K562 (cell line): ENCODE results near the gene SLC7A14. TPM values are rescaled to one million over a fixed set of nuclear protein-coding genes. Genes with fewer than 3 reads are reported as not detected.

ENCODE experiments used
- ARID4B ChIP-seq: sonication (generic); formaldehyde crosslinking; IDR thresholded peaks from 2 replicates; pipeline ENCODE4 v1.8.0; 2022; ENCODE audit warnings: mild to moderate bottlenecking, missing genetic modification reagents
- ARNT ChIP-seq, 2 experiments: fragments of 450-650 bp; IDR thresholded peaks; 2 replicates each; pipeline ENCODE4 v1.6.1; 2016; ENCODE audit warnings: mild to moderate bottlenecking in 1 of 2
- E4F1 ChIP-seq: fragments of 250-450 bp; sonication (Bioruptor Pico); IDR thresholded peaks from 2 replicates; pipeline ENCODE4 v1.5.0; 2021; ENCODE audit warnings: mild to moderate bottlenecking, borderline replicate concordance
- FOSL1 ChIP-seq: fragments of 200-800 bp; sonication (Bioruptor generic); conservative IDR thresholded peaks from 2 replicates; pipeline ENCODE4 v1.6.1; 2016; ENCODE audit warnings: missing genetic modification characterization, missing compliant biosample characterization
- GATA2 ChIP-seq: sonication (generic); formaldehyde crosslinking; IDR thresholded peaks from 2 replicates; pipeline ENCODE4 v1.4.0; 2020; ENCODE audit warnings: mild to moderate bottlenecking, missing genetic modification reagents
- HDAC3 ChIP-seq: fragments of 450-650 bp; IDR thresholded peaks from 2 replicates; pipeline ENCODE4 v1.6.1; 2018; ENCODE audit warnings: borderline replicate concordance, mild to moderate bottlenecking, moderate library complexity; ENCODE audit not compliant: partially characterized antibody
- HES1 ChIP-seq: fragments of 450-650 bp; IDR thresholded peaks from 2 replicates; pipeline ENCODE4 v1.6.1; 2016; ENCODE audit warnings: low read depth, mild to moderate bottlenecking, moderate library complexity
- JUND ChIP-seq, 2 experiments: IDR thresholded peaks; 2 replicates in 1 of 2; 3 replicates in 1 of 2; pipeline ENCODE4 v1.6.1; 2011; ENCODE audit warnings: borderline replicate concordance in 2 of 2, low read depth in 2 of 2, low read length in 2 of 2, improper control_type of control experiment in 1 of 2, missing biosample characterization in 1 of 2, missing genetic modification characterization in 1 of 2, missing genetic modification reagents in 1 of 2
- KDM2B ChIP-seq: fragments of 250-450 bp; sonication (Bioruptor Pico); IDR thresholded peaks from 2 replicates; pipeline ENCODE4 v1.8.0; 2021; ENCODE audit warnings: mild to moderate bottlenecking, moderate library complexity
- MCM5 ChIP-seq: fragments of 450-650 bp; IDR thresholded peaks from 2 replicates; pipeline ENCODE4 v1.6.1; 2016; ENCODE audit warnings: low read depth
- MYC ChIP-seq, 2 experiments: fragments of 250-450 bp in 1 of 2; sonication (Bioruptor Pico) in 1 of 2; IDR thresholded peaks; 2 replicates each; pipeline versions ENCODE4 v1.5.1 to v1.6.1; 2012 to 2021; ENCODE audit warnings: low read depth in 2 of 2, borderline replicate concordance in 1 of 2, improper control_type of control experiment in 1 of 2, low read length in 1 of 2, mild to moderate bottlenecking in 1 of 2, moderate library complexity in 1 of 2
- MYNN ChIP-seq, 2 experiments: sonication (generic); formaldehyde crosslinking in 1 of 2; IDR thresholded peaks; 2 replicates each; pipeline versions ENCODE4 v1.5.0 to v1.6.1; 2016 to 2020; ENCODE audit warnings: antibody characterized with exemption in 1 of 2, missing genetic modification reagents in 1 of 2
- NFATC3 ChIP-seq: fragments of 450-650 bp; IDR thresholded peaks from 2 replicates; pipeline ENCODE4 v1.6.1; 2017; ENCODE audit warnings: mild to moderate bottlenecking
- PKNOX1 ChIP-seq: fragments of 450-650 bp; IDR thresholded peaks from 2 replicates; pipeline ENCODE4 v1.6.1; 2016
- RNF2 ChIP-seq: sonication (generic); IDR thresholded peaks from 2 replicates; pipeline ENCODE4 v1.6.1; 2016
- SREBF2 ChIP-seq: sonication (generic); formaldehyde crosslinking; IDR thresholded peaks from 2 replicates; pipeline ENCODE4 v1.4.0; 2020; ENCODE audit warnings: mild to moderate bottlenecking, missing genetic modification reagents
- ZFP1 ChIP-seq: fragments of 450-650 bp; formaldehyde crosslinking; IDR thresholded peaks from 2 replicates; pipeline ENCODE4 v1.4.0; 2020; ENCODE audit warnings: mild to moderate bottlenecking, mixed read lengths
- ZNF583 ChIP-seq: fragments of 250-450 bp; sonication (Bioruptor Pico); IDR thresholded peaks from 2 replicates; pipeline ENCODE4 v1.4.0; 2020
- polyA plus RNA-seq, 8 experiments: library from polyadenylated mRNA; depleted of rRNA in 4 of 8; stranded (reverse) in 5 of 8; unstranded in 3 of 8; fragments of >200 nt; fragmentation: Nextera tagmentation in 2 of 8; fragmentation: Illumina TruSeq in 1 of 8; extraction: Ambion mirVana in 2 of 8; extraction: Trizol in 1 of 8; gene quantifications; 2 replicates each; pipeline versions ENCODE4 v1.2.1 to v1.2.3, GENCODE V29; 2011 to 2014; ENCODE audit warnings: inconsistent platforms in 1 of 8, missing spikeins in 1 of 8
- total RNA-seq, 7 experiments: library from RNA; depleted of rRNA in 6 of 7; stranded (reverse); fragments of >200 nt in 6 of 7; fragmentation: Illumina TruSeq in 2 of 7; extraction: Trizol in 2 of 7; gene quantifications; 2 replicates each; pipeline versions ENCODE4 v1.2.1 to v1.2.3, GENCODE V29; 2011 to 2021; ENCODE audit warnings: low replicate concordance in 1 of 7
- TF ChIP-seq, protein P1 (sequence below): fragments of 450-650 bp; IDR thresholded peaks from 2 replicates; pipeline ENCODE4 v1.6.1; 2016; ENCODE audit warnings: antibody characterized with exemption

Gene SLC7A14
- total and polyA plus RNA-seq, 9 of the 15 experiments (the other 6 are each of a cell fraction or from before 2014, with no cell fraction given) = not detected

DNA sequence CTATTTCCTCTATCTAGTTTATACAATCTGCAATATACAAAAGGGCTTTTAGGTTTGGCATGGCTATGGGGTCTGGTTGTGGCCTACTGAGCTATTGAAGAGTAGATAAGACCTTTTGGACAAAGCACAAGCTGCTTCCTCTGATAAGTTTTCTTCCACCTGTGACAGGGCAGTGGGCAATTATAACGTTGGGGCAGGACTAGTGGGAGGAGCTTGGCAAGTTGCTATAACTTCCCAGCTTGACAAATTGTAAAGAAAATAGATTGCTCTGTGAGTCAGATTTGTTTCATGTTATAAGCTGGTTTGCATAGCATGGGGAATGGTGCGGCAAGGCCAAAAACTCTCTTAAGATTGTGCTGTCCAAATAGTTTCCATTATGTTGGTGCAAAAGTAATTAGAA, 64.9 kb downstream of the SLC7A14 start (continued):
- peak; percentile 54; the same call in 1 of the 2 replicates for TF ChIP-seq MYNN (IDR thresholded peaks at IDR 0.05)
- TF ChIP-seq MYNN (CRISPR knock-in tag; IDR thresholded peaks at IDR 0.05) = no peak
- no peak for TF ChIP-seq MCM5
- TF ChIP-seq NFATC3 = no peak
- peak; percentile 81 for TF ChIP-seq PKNOX1
- TF ChIP-seq ZFP1 (CRISPR knock-in tag) = no peak
- no peak for TF ChIP-seq ARNT (IDR thresholded peaks at IDR 0.05)
- peak; percentile 27; the same call in 1 of the 2 replicates for TF ChIP-seq JUND (IDR thresholded peaks at IDR 0.05; ENCODE audit: borderline replicate concordance, low read depth, low read length)
- TF ChIP-seq JUND (tag; IDR thresholded peaks at IDR 0.05; ENCODE audit: borderline replicate concordance, low read depth, low read length) = no peak
- peak; percentile 74 for TF ChIP-seq GATA2 (CRISPR knock-in tag)
- TF ChIP-seq HES1 = no peak
- TF ChIP-seq KDM2B (CRISPR knock-in tag) = no peak
- peak; percentile 51 for TF ChIP-seq FOSL1 (tag)
- TF ChIP-seq HDAC3 = peak; percentile 56
- no peak for TF ChIP-seq ZNF583 (CRISPR knock-in tag)
- 0 out of 2 replicates have a peak, but pooled peaks have one; percentile 55 for TF ChIP-seq RNF2
- TF ChIP-seq, protein P1, sequence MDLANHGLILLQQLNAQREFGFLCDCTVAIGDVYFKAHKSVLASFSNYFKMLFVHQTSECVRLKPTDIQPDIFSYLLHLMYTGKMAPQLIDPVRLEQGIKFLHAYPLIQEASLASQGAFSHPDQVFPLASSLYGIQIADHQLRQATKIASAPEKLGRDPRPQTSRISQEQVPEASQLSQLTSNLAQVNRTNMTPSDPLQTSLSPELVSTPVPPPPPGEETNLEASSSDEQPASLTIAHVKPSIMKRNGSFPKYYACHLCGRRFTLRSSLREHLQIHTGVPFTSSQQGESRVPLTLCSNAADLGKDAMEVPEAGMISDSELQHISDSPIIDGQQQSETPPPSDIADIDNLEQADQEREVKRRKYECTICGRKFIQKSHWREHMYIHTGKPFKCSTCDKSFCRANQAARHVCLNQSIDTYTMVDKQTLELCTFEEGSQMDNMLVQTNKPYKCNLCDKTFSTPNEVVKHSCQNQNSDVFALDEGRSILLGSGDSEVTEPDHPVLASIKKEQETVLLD = no peak
- TF ChIP-seq SREBF2 (CRISPR knock-in tag) = no peak
- no peak for TF ChIP-seq MYC (IDR thresholded peaks at IDR 0.05; ENCODE audit: low read depth, low read length)
- TF ChIP-seq MYC (CRISPR knock-in tag; IDR thresholded peaks at IDR 0.05; ENCODE audit: borderline replicate concordance, low read depth) = no peak
- no peak for TF ChIP-seq E4F1
- TF ChIP-seq ARID4B = no peak
